GM21529 (cell line): ENCODE data around the gene NBAS.
A peak's percentile ranks its signal among the peaks of the same experiment; 100 is the strongest.

ENCODE experiments used
- ATAC-seq: cut with Tn5 transposase; IDR thresholded peaks from one replicate; pipeline ENCODE4 v1.9.1; 2021; ENCODE audit not compliant: unreplicated experiment

The NBAS gene

DNA sequence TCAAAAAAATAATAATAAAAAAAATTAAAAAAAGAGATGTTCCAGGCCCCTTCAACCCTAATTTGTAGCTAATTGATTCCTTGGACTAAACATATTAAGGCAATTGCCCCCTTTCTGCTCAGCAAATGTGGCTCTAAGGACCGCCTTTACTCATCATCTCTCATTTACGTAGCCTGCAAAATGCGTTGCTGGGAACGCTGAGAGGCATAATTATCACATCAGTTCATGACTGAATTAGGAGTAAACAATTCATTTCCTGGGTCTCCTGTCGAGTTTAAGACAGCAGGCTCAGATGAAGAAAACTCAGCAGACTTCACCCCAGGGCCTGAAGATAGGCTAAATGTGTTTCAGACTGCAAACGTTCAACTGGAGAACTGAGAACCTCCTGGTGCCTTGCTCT, 413.5 kb downstream of the NBAS start:
- no peak for ATAC-seq

DNA sequence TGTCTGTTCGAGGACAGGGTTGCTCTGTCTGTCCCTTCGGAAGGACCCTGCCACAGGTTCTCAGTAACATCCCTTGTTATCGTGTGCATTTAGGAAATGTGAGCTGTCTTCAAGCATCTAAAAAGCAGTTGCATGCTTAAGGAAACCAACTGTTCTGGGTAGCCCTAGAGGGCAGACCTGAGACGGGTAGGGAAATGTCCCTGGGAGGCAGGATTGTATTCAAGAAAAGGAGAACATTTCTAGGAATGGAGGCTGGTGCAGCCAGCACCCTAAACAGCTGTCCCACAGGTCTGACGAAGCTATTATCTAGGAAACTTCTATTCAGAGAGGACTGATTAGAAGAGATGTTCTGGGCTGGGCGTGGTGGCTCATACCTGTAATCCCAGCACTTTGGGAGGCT, 414.2 kb downstream of the NBAS start:
- no peak for ATAC-seq

DNA sequence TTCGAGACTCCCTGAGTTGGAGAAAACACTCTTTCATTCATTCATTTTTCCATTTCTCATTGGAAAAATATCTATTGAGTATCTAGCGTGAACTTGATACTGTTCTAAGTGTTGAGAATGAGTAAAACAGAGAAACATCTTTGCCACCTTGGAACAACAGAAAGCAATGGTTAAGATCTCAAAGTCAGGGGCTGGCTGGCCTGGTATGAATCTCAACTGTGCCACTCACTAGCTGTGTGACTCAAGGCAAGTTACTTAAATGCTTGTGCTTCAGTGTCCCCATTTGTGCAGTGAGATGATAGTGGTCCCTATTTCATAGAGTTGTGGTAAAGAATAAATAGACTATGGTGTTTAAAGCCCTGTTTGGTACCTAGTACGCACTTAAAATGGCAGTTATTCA, 415.2 kb downstream of the NBAS start:
- ATAC-seq = no peak

DNA sequence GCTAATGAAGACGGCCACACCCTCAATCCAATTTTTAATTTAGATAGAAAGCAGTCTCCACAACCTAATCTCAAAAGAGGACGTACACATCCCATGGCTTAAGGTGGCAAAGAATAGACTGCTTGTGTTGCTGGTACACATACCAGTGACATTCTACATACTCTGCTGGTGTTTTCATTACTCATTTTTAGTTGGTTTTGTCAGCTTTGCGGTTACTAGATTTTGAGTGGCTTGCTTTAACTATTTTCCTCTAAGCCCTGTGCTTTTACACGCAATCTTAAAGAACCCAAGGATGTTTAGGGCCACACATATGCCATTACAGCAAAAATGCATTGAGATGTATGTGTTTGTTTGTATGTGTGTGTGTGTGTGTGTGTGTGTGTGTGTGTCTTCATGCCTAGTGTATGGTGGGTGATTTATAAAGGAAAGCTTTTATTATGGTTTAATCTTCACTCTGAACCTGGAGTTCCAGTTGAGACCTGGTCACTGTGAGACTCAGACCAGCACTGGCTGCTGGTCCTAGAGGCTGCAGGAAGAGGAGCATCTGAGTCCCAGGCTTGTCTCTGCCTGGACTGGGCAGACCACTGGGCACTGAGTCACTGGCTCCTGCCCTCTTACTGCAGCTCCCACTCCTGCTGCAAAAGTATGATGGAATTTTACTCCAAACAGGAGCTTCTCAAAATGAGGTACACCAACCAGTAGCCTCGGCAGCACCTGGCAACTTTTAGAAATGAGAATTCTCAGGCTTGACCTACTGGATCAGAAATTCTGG, 415.9 kb downstream of the NBAS start:
- ATAC-seq = no peak

DNA sequence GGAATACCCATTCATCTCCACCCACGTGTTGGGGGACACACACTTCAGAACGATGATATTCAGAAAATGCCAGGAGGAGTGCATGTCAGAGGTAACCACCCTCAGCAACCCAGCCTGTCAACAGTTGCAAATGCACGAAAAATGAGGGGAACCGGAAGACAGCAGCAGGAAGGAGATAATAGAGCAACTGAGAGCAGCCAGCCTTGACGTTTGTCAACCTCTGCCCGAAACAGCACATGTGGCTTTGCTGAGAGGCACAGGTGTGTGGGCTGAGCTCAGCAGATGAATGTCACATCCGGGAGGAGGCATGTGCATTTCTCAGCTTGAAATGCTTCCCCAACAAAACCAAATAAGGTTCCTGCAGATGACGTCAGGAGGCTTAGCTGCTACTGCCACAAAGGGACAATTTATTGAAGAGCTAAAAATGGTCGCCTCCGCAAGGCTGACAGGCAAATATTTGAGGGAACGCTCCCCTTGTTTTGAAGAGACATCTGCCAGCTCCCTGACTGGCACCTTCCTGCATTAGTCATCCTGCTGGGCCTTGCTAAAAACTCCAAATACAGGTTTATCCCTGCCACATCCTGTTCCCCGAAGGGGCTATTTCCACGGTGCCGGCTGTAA, 419.0 kb downstream of the NBAS start:
- peak; percentile 100 for ATAC-seq

DNA sequence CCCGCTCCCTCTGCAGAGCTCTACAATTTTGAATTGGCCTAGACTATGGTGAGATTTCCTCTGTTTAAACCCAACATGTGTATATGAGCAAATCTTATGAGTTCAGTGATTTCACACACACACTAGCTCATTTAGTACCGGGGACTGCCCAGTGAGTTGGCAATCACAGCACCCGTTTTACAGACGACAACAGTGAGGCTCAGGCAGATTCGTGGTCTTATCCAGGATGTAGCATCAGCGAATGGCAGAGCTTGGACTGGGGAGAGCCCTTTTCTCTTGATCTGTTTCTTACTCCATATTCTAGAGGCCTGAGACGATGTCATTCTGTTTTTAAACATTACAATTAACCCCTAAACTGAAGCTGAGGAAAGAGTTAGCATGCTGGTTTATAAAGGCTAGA, 419.9 kb downstream of the NBAS start:
- no peak for ATAC-seq

DNA sequence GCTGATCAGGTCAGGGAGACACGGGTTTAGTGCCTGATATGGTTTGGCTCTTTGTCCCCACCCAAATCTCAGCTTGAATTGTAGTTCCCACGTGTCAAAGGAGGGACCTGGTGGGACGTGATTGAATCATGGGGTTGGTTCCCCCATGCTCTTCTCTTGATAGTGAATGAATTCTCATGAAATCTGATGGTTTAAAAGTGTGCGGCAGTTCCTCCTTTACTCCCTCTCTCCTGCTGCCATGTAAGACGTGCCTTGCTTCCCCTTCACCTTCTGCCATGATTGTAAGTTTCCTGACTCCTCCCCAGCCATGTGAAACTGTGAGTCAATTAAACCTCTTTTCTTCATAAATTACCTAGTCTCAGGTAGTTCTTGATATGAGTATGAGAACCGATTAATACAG, 424.5 kb downstream of the NBAS start:
- no peak for ATAC-seq

DNA sequence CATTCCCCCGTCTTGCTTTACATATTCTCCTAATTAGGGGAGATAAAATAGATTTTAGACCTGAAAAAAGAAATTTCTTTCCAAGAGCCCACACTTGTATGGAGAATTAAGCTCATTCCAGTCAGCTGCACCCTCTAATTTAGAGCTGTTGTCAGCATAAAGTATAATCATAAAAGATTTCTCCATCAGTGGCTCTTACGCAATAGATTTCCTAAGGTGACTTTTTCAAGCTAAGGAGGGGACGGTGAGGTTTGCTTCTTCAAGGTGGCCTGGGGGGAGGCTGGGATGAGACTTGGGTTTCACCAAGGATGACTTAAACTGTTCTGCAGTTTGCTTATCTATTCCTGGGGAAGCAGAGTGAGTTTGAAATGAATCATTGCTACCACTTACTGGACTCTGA, 426.2 kb downstream of the NBAS start:
- ATAC-seq = no peak

DNA sequence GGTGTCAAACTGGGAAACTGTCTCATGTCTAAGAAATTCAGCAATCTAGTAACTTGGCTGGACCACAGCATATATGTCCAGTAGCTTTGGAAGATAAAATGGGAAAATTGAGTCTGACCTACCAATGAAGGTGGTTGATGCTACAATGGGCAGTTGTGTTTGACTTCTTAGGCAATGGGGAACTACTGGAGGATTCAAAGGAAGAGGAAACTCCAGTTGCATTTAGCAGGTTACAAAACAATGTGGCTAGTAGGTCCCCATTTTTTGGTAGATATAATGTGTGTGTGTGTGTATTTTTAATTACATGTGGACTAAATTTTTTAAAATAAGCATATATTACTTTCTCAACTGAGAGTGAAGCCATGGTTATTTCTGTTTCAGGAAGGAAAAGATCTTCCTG, 427.7 kb downstream of the NBAS start:
- ATAC-seq = no peak

DNA sequence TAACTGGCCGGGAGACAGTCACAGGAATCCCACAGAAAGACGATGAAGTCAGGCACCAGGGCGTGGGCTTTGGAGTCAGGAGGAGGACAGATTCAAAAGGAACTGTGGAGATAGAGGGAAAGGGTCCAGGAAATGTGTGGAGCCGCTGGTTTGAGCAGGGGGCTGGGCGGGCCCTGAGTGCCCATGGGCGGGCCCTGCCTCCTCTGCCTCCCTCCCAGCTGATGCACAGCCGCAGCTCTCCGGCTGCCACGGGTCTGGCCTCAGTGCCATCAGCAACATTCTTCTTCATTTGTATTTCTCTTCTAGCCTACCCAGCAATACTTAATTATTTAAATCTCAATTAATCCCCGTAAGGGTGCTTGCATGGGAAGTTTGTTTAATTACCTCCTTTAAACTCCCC, 432.3 kb downstream of the NBAS start:
- ATAC-seq = no peak

DNA sequence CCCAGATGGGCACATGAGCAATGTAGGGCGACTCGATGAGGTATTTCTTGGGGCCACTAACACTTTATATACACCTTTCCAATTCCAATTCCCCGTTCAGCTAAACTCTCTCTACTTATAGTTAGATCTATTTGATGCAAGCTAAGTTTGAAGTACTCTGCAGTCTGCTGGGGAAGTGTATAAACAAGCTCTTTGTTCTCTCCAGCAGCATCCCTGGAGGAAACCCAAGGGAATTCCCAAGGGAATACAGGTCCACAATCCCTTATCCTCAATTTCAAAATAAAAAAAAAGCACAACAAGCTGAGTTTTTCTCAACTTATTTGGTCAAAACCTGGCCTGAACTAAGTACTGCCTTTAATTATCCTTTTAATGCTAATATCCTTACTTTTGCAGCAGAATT, 433.3 kb downstream of the NBAS start:
- ATAC-seq = no peak

DNA sequence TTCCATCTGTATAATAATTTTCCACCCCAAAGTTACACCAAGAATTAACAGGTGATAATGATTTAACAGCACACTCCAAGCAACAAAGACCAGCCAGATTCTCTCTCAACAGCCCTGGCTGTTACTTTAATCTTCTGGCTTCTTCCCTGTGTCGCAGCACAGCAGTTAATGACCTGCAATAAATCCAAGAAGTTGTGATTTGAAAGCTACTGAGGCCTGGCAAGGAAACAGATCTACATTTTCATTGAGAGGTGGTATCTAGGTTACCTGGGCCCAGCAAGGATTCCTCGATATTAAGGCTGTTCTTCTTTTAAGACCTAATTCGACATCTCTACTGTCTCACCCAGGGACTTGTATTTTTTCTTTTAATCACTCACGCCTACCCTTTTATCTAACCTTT, 433.8 kb downstream of the NBAS start:
- ATAC-seq = no peak

DNA sequence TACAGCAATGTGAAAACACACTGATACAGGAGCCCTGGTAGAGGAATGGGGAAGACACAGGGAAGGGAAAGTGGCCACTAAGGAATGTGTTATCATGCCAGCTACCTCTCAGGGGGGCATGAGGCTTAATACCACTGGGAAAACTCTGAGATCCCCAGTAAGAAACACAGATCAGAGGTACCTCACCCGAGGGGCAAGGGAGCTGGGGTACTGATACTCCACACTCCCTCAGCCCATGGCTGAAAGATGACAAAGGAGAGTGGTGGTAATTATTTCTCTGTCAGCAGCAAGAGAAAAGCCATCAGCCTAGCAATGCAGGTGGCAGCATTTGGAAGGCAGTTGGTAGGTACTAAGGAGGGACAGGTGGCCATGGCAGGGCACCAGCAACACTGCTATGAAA, 434.8 kb downstream of the NBAS start:
- no peak for ATAC-seq

DNA sequence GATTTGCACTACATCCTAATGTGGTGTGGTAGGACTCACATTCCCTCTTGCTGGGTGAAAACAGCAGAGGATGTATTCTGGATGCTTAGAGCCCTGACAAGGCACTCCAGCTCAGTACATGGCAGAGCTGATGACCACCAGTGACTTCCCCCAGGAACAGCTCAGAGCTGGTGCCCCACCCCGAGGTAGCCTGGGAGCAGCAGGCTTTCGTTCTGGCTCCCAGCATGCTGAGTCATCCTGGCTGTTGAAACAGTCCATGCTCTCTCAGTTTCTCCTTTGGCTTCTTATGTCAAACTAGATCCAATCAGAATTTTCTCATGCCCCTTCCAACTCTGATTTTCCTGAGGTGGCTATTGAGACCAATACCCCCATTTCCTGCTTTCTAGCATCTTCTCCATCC, 438.2 kb downstream of the NBAS start:
- ATAC-seq = no peak

DNA sequence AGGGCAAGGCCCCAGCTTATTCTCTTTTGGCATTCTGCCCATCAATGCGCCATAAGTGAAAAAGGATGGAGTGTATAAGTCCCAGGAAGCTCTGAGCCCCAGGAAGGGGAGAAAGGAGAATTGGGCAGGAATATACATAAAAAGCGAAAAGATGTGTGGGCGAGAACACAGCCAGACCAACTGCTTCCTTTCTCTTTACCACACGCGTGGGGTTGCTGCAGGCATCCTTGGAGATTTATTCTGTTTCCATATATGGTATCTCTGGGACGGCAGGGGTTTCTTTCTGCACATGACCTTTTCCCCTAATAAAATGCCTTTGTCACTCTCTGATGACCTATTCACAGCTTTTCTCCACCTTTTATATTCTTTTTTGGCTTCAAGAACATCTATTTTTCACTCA, 440.5 kb downstream of the NBAS start:
- ATAC-seq = no peak

DNA sequence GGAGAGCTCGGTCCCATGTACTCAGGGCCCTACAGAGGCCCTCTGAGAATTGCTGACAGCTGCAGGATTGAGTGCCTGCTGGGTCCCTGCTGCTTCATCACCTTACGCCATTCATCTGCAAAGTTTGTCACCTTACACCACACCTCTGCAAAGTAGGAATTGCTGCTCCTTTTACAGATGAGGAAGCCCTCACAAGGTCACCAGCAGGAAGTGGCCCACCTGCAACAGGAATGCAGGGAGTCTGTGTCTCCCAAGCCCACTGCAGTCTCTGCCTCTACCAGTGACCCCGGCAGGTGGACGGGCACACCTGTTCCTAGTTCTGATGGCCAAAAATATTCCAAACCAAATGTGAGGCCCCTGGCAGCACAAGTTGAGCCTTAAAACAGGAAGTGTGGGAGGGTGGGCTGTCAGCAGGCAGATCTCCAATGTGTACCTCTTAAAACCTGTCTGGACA, 441.4 kb downstream of the NBAS start:
- no peak for ATAC-seq

DNA sequence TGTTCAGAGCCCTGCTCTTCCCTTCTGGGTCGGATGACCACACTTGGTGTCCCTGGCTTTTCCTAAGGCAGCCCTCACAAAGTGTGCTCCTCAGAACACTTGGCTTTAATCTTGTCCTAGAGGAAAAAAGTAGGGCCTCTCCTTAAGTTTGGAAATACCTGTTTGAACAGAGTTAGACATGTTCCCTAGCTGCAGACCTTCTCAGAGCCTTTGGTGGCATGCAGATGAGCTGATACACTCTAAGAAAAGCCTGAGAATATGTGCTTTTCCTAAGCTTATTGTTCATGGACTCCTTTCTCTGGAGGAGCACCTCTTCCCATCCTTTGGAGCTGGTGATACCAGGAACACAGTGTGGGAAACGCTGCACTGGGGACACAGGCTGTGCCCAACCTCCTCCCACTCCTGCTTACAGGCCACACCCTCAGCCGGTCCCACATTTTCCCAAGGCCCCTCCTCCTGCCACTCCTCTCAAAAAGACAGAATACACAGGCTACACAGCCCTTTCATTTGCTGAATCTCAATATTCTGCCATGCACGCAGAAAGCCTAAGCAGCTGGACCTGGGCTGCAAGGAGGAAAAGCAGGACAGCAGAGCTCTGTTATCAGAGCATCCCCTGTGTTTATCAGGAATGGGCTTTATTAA, 443.6 kb downstream of the NBAS start:
- no peak for ATAC-seq
